ENCODE data around the gene ADGRF3.
"Not testable (repeated sequence)": the region's sequence is repeated elsewhere in the genome, so short reads cannot be mapped to it uniquely, and the experiment has no call there.

The ADGRF3 gene

GRCh38 chr2:26340831-26341230 lies 5.8 kb downstream of the ADGRF3 start:
- DNase-seq (ENCODE audit: low read depth) = no peak
- H3K4me3 ChIP-seq (ENCODE audit: low read length) = no peak overlapping the region
- no peak for TF ChIP-seq CTCF (conservative IDR thresholded peaks at IDR 0.05; ENCODE audit: low read length)

GRCh38 chr2:26337298-26337697 lies 9.3 kb downstream of the ADGRF3 start:
- TF ChIP-seq CTCF (conservative IDR thresholded peaks at IDR 0.05; ENCODE audit: low read length) = no peak
- no peak overlapping the region for H3K4me3 ChIP-seq (ENCODE audit: low read length)
- DNase-seq (ENCODE audit: low read depth) = no peak

- TF ChIP-seq CTCF (conservative IDR thresholded peaks at IDR 0.05; ENCODE audit: low read length) = no peak
- DNase-seq (ENCODE audit: low read depth) = no peak
- no peak overlapping the region for H3K4me3 ChIP-seq (ENCODE audit: low read length)
Observed at GRCh38 chr2:26336719-26337118, 9.9 kb downstream of the ADGRF3 start.

- TF ChIP-seq CTCF (conservative IDR thresholded peaks at IDR 0.05; ENCODE audit: low read length) = no peak
- no peak for DNase-seq (ENCODE audit: low read depth)
- H3K4me3 ChIP-seq (ENCODE audit: low read length) = no peak overlapping the region
Observed at GRCh38 chr2:26335231-26335630, 11.4 kb downstream of the ADGRF3 start.

- no peak for DNase-seq (ENCODE audit: low read depth)
- TF ChIP-seq CTCF (conservative IDR thresholded peaks at IDR 0.05; ENCODE audit: low read length) = no peak
- H3K4me3 ChIP-seq (ENCODE audit: low read length) = no peak overlapping the region
Observed at GRCh38 chr2:26333293-26333692, 13.3 kb downstream of the ADGRF3 start.

- H3K4me3 ChIP-seq (ENCODE audit: low read length); DNase-seq (ENCODE audit: low read depth): not testable (repeated sequence)
Observed at GRCh38 chr2:26331321-26331720, 15.3 kb downstream of the ADGRF3 start.

GRCh38 chr2:26330604-26331003 lies 16.0 kb downstream of the ADGRF3 start:
- peak overlapping the region; percentile 41 for H3K4me3 ChIP-seq (ENCODE audit: low read length)
- DNase-seq (ENCODE audit: low read depth) = peak; percentile 90
- TF ChIP-seq CTCF (conservative IDR thresholded peaks at IDR 0.05; ENCODE audit: low read length) = no peak

- H3K4me3 ChIP-seq (ENCODE audit: low read length) = peak overlapping the region; percentile 41
- TF ChIP-seq CTCF (conservative IDR thresholded peaks at IDR 0.05; ENCODE audit: low read length) = peak; percentile 90
- DNase-seq (ENCODE audit: low read depth) = peak; percentile 96
Observed at GRCh38 chr2:26330114-26330549, 16.5 kb downstream of the ADGRF3 start.

GRCh38 chr2:26329083-26329482 lies 17.5 kb downstream of the ADGRF3 start:
- not testable (repeated sequence) for DNase-seq (ENCODE audit: low read depth); H3K4me3 ChIP-seq (ENCODE audit: low read length)

Measured in AG10803 (cell line).